ENCODE measurements around the gene MTFR1L. TPM values are rescaled to one million over a fixed set of nuclear protein-coding genes. Genes with fewer than 3 reads are reported as not detected.
A peak's percentile ranks its signal among the peaks of the same experiment; 100 is the strongest.

Gene MTFR1L
- polyA plus RNA-seq, 1 of the 3 experiments (the other 2 are of a cell fraction): 53.6 TPM

DNA sequence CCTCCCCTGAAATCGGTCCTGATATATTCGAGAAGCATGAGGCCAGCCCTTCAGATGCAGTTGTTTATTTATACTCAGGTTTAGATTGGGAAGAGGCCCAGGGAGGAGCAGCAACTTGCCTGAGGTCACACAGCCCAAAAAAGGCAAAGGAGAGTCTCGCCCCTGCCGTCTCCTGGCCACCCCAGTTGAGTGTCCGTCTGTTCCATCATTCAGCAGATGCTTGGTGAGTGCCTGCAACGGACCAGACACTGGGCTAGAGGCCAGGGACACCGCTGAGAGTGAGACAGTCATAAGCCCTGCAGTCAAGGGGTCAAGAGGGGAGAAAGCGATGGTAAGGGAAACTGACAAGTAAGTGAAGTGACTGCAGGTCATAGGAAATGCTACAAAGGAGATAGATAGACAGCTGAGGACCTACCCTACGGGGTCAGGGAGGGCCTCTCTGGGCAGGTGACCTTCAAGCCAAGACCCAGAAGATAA, 35.1 kb upstream of the MTFR1L start:
- TF ChIP-seq, protein P1, sequence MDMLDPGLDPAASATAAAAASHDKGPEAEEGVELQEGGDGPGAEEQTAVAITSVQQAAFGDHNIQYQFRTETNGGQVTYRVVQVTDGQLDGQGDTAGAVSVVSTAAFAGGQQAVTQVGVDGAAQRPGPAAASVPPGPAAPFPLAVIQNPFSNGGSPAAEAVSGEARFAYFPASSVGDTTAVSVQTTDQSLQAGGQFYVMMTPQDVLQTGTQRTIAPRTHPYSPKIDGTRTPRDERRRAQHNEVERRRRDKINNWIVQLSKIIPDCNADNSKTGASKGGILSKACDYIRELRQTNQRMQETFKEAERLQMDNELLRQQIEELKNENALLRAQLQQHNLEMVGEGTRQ (IDR thresholded peaks at IDR 0.05; ENCODE audit: borderline replicate concordance, low read depth, low read length): no peak
- TF ChIP-seq JUND (IDR thresholded peaks at IDR 0.05) (no peak), POLR2AphosphoS5 (IDR thresholded peaks at IDR 0.05; ENCODE audit: low read depth, low read length) (no peak), RXRA (IDR thresholded peaks at IDR 0.05; ENCODE audit: borderline replicate concordance, low read depth) (no peak)
- TF ChIP-seq, protein P2, sequence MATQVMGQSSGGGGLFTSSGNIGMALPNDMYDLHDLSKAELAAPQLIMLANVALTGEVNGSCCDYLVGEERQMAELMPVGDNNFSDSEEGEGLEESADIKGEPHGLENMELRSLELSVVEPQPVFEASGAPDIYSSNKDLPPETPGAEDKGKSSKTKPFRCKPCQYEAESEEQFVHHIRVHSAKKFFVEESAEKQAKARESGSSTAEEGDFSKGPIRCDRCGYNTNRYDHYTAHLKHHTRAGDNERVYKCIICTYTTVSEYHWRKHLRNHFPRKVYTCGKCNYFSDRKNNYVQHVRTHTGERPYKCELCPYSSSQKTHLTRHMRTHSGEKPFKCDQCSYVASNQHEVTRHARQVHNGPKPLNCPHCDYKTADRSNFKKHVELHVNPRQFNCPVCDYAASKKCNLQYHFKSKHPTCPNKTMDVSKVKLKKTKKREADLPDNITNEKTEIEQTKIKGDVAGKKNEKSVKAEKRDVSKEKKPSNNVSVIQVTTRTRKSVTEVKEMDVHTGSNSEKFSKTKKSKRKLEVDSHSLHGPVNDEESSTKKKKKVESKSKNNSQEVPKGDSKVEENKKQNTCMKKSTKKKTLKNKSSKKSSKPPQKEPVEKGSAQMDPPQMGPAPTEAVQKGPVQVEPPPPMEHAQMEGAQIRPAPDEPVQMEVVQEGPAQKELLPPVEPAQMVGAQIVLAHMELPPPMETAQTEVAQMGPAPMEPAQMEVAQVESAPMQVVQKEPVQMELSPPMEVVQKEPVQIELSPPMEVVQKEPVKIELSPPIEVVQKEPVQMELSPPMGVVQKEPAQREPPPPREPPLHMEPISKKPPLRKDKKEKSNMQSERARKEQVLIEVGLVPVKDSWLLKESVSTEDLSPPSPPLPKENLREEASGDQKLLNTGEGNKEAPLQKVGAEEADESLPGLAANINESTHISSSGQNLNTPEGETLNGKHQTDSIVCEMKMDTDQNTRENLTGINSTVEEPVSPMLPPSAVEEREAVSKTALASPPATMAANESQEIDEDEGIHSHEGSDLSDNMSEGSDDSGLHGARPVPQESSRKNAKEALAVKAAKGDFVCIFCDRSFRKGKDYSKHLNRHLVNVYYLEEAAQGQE (IDR thresholded peaks at IDR 0.05; ENCODE audit: low read depth, low read length): no peak
- 64% methylated on average over 9 of the region's 9 CpGs for WGBS (ENCODE audit: low lambda C conversion rate)
- no peak overlapping the region for H3K4me2 ChIP-seq
- H3K27me3 ChIP-seq (ENCODE audit: insufficient read depth): no peaks in the 10 kb centered on the region; the same call in 1 of the 2 replicates
- ChIA-PET CTCF (interaction anchor here (0.6 to 1.6 kb wide), 3 partner anchors 12 to 124 kb away, joined by 3 to 5 read pairs (median 3); no protein-coding TSS in a partner anchor), POLR2A (no interaction called here)
- H4K20me1 ChIP-seq (ENCODE audit: insufficient read depth): no peaks in the 10 kb centered on the region
- peaks cover 0 to 52% of the 10 kb centered on the region in 2 experiments; a peak in 2 of 4 replicates for H3K4me1 ChIP-seq (ENCODE audit: control insufficient read depth in 1 of 2, insufficient read depth in 2 of 2, low read depth in 1 of 2, low read length in 1 of 2)
- H3K4me3 ChIP-seq (ENCODE audit: low read depth in 2 of 2, low read length in 1 of 2): no peak overlapping the region
- no peaks in the 10 kb centered on the region for H3K9me3 ChIP-seq
- H3K27ac ChIP-seq (ENCODE audit: low read depth in 2 of 2, low read length in 1 of 2): peak overlapping the region in 1 of 2 experiments; percentile 57; a peak in 2 of 4 replicates
- DNase-seq: peak; percentile 64
- H3K36me3 ChIP-seq (replicated peaks in 1 of 2; ENCODE audit: control insufficient read depth in 1 of 2, insufficient read depth in 2 of 2, low read length in 1 of 2): no peaks in the 10 kb centered on the region
- H2AFZ ChIP-seq (ENCODE audit: low read depth): no peak overlapping the region
- H3K9ac ChIP-seq: no peak overlapping the region
- no peaks in the 10 kb centered on the region for H3K79me2 ChIP-seq (ENCODE audit: insufficient read depth)
- no peaks in the 10 kb centered on the region for H3F3A ChIP-seq (replicated peaks; ENCODE audit: insufficient read depth)
- no peaks in the 10 kb centered on the region for H3K9me2 ChIP-seq

DNA sequence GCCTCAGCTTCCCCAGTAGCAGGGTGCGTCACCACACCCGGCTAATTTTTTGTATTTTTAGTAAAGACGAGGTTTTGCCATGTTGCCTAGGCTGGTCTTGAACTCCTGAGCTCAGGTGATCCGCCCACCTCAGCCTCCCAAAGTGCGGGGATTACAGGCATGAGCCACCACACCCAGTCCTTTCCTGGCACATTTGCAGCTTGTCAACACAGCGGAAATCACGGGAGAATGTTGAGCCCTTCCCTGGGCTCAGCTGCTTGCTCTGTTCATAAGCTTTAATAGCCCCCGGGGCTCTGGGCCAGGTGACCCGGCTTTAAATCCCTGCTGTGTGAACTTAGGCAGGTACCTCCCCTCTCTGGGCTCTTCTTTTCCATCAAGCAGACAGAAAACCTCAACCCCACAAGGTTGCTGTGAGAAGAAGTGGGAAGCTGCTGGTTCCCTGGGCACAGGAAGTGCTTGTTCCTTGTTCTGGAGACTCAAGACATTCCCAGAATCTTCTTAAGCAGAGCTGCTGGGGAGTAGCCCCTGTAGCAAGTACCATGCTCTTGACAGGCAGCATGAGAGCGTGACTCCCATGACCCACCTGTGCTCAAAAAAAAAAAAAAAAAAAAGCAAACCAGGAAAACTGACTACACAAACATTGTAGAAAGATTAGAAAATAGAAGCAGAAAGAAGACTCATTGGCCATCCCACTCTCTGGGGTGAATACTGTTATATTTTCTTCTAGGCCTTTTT, 34.3 kb upstream of the MTFR1L start:
- DNase-seq: no peak
- Histone ChIP-seq H3K4me2 (no peak overlapping the region), H3K9ac (no peak overlapping the region), H3F3A (replicated peaks; ENCODE audit: insufficient read depth) (no peaks in the 10 kb centered on the region), H3K27me3 (ENCODE audit: insufficient read depth) (peaks cover 4% of the 10 kb centered on the region; the same call in 1 of the 2 replicates), H3K4me3 (ENCODE audit: low read depth in 2 of 2, low read length in 1 of 2) (no peak overlapping the region), H3K9me3 (no peaks in the 10 kb centered on the region), H3K79me2 (ENCODE audit: insufficient read depth) (no peaks in the 10 kb centered on the region), H2AFZ (ENCODE audit: low read depth) (no peak overlapping the region), H4K20me1 (ENCODE audit: insufficient read depth) (no peaks in the 10 kb centered on the region), H3K4me1 (ENCODE audit: control insufficient read depth in 1 of 2, insufficient read depth in 2 of 2, low read depth in 1 of 2, low read length in 1 of 2) (peaks cover 0 to 45% of the 10 kb centered on the region in 2 experiments; a peak in 2 of 4 replicates), H3K36me3 (replicated peaks in 1 of 2; ENCODE audit: control insufficient read depth in 1 of 2, insufficient read depth in 2 of 2, low read length in 1 of 2) (no peaks in the 10 kb centered on the region), H3K27ac (ENCODE audit: low read depth in 2 of 2, low read length in 1 of 2) (no peak overlapping the region), H3K9me2 (no peaks in the 10 kb centered on the region)
- ChIA-PET CTCF (interaction anchor here (0.7 to 1.6 kb wide), 5 partner anchors 12 to 177 kb away, joined by 3 to 5 read pairs (median 3); no protein-coding TSS in a partner anchor), POLR2A (interaction anchor here (0.5 kb wide), 1 partner anchor 9 kb away, joined by 4 read pairs; no protein-coding TSS in a partner anchor)
- 82% methylated on average over 10 of the region's 10 CpGs for WGBS (ENCODE audit: low lambda C conversion rate)
- TF ChIP-seq EZH2phosphoT487 (IDR thresholded peaks at IDR 0.05; ENCODE audit: borderline replicate concordance, low read depth) (no peak), NFIC (IDR thresholded peaks at IDR 0.05; ENCODE audit: borderline replicate concordance) (no peak), SIN3A (IDR thresholded peaks at IDR 0.05; ENCODE audit: borderline replicate concordance, low read depth, low read length) (no peak), TCF12 (IDR thresholded peaks at IDR 0.05) (no peak), GATA2 (CRISPR knock-in tag; IDR thresholded peaks at IDR 0.05) (no peak), TEAD4 (IDR thresholded peaks at IDR 0.05; ENCODE audit: borderline replicate concordance, insufficient read depth) (no peak), ELF1 (IDR thresholded peaks at IDR 0.05) (no peak), RFX5 (IDR thresholded peaks at IDR 0.05; ENCODE audit: low read length) (no peak), JUND (IDR thresholded peaks at IDR 0.05) (no peak), CHD2 (IDR thresholded peaks at IDR 0.05; ENCODE audit: low read length, partially characterized antibody) (no peak)
- TF ChIP-seq, protein P3, sequence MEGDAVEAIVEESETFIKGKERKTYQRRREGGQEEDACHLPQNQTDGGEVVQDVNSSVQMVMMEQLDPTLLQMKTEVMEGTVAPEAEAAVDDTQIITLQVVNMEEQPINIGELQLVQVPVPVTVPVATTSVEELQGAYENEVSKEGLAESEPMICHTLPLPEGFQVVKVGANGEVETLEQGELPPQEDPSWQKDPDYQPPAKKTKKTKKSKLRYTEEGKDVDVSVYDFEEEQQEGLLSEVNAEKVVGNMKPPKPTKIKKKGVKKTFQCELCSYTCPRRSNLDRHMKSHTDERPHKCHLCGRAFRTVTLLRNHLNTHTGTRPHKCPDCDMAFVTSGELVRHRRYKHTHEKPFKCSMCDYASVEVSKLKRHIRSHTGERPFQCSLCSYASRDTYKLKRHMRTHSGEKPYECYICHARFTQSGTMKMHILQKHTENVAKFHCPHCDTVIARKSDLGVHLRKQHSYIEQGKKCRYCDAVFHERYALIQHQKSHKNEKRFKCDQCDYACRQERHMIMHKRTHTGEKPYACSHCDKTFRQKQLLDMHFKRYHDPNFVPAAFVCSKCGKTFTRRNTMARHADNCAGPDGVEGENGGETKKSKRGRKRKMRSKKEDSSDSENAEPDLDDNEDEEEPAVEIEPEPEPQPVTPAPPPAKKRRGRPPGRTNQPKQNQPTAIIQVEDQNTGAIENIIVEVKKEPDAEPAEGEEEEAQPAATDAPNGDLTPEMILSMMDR (IDR thresholded peaks at IDR 0.05): no peak
- TF ChIP-seq, protein P4, sequence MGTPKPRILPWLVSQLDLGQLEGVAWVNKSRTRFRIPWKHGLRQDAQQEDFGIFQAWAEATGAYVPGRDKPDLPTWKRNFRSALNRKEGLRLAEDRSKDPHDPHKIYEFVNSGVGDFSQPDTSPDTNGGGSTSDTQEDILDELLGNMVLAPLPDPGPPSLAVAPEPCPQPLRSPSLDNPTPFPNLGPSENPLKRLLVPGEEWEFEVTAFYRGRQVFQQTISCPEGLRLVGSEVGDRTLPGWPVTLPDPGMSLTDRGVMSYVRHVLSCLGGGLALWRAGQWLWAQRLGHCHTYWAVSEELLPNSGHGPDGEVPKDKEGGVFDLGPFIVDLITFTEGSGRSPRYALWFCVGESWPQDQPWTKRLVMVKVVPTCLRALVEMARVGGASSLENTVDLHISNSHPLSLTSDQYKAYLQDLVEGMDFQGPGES (IDR thresholded peaks at IDR 0.05; ENCODE audit: low read depth, low read length): no peak
